H9 (cell line): Measurements from ENCODE around the gene ALMS1. TPM values are rescaled to one million over a fixed set of nuclear protein-coding genes. Genes with fewer than 3 reads are reported as not detected.

ENCODE experiments used
- DNase-seq: peaks from one replicate; pipeline ENCODE4 v3.0.0-alpha.2; 2017
- H2AFZ ChIP-seq: one replicate; pipeline ENCODE4 v1.6.1; 2013; ENCODE audit warnings: mild to moderate bottlenecking, low read length, control low read depth, moderate library complexity
- H2AK5ac ChIP-seq: 2 replicates; pipeline ENCODE4 v1.6.1; 2013; ENCODE audit warnings: low read length, control low read depth, mixed read lengths; ENCODE audit not compliant: insufficient read length
- H2BK120ac ChIP-seq: one replicate; pipeline ENCODE4 v1.6.1; 2013; ENCODE audit warnings: low read depth, mild to moderate bottlenecking, low read length, control low read depth, inconsistent platforms; ENCODE audit not compliant: poor library complexity, severe bottlenecking
- H2BK12ac ChIP-seq: 2 replicates; pipeline ENCODE4 v1.6.1; 2013; ENCODE audit warnings: low read length, control low read depth, mixed read lengths, low read depth; ENCODE audit not compliant: insufficient read length
- H2BK15ac ChIP-seq: 2 replicates; pipeline ENCODE4 v1.6.1; 2013; ENCODE audit warnings: low read depth, low read length, control low read depth
- H2BK20ac ChIP-seq: one replicate; pipeline ENCODE4 v1.6.1; 2013; ENCODE audit warnings: low read depth, mild to moderate bottlenecking, low read length, control low read depth, inconsistent platforms; ENCODE audit not compliant: poor library complexity, severe bottlenecking
- H2BK5ac ChIP-seq: 2 replicates; pipeline ENCODE4 v1.6.1; 2013; ENCODE audit warnings: low read length, control low read depth, mixed read lengths; ENCODE audit not compliant: insufficient read length
- H3K14ac ChIP-seq: 2 replicates; pipeline ENCODE4 v1.6.1; 2013; ENCODE audit warnings: low read length, control low read depth; ENCODE audit not compliant: insufficient read depth
- H3K18ac ChIP-seq: 2 replicates; pipeline ENCODE4 v1.6.1; 2013; ENCODE audit warnings: low read depth, mild to moderate bottlenecking, mixed read lengths, low read length, control low read depth; ENCODE audit not compliant: insufficient read length
- H3K23ac ChIP-seq: 2 replicates; pipeline ENCODE4 v1.6.1; 2013; ENCODE audit warnings: low read length, control low read depth, mixed read lengths, low read depth; ENCODE audit not compliant: insufficient read length
- H3K23me2 ChIP-seq: 2 replicates; pipeline ENCODE4 v1.6.1; 2013; ENCODE audit warnings: low read depth, mild to moderate bottlenecking, mixed read lengths, low read length, control low read depth; ENCODE audit not compliant: insufficient read length, poor library complexity, severe bottlenecking
- H3K27ac ChIP-seq: 2 replicates; pipeline ENCODE4 v1.5.1; 2013; ENCODE audit warnings: low read length, control low read depth, mixed read lengths, low read depth; ENCODE audit not compliant: insufficient read length
- H3K27me3 ChIP-seq: 2 replicates; pipeline ENCODE4 v1.6.1; 2013; ENCODE audit warnings: low read length, control low read depth, inconsistent platforms; ENCODE audit not compliant: insufficient read depth
- H3K4ac ChIP-seq: 2 replicates; pipeline ENCODE4 v1.6.1; 2013; ENCODE audit warnings: low read depth, mild to moderate bottlenecking, control low read depth, inconsistent platforms, low read length, moderate library complexity
- H3K4me1 ChIP-seq: 2 replicates; pipeline ENCODE4 v1.6.1; 2013; ENCODE audit warnings: low read length, control low read depth, inconsistent platforms; ENCODE audit not compliant: insufficient read depth
- H3K4me2 ChIP-seq: 2 replicates; pipeline ENCODE4 v1.6.1; 2013; ENCODE audit warnings: low read length, control low read depth, mixed read lengths; ENCODE audit not compliant: insufficient read length, insufficient read depth
- H3K56ac ChIP-seq: 2 replicates; pipeline ENCODE4 v1.6.1; 2013; ENCODE audit warnings: low read depth, mild to moderate bottlenecking, mixed read lengths, low read length, control low read depth; ENCODE audit not compliant: insufficient read length
- H3K79me1 ChIP-seq: 2 replicates; pipeline ENCODE4 v1.6.1; 2013; ENCODE audit warnings: low read depth, mild to moderate bottlenecking, moderate library complexity, low read length, control low read depth, inconsistent platforms; ENCODE audit not compliant: insufficient read depth, poor library complexity, severe bottlenecking
- H3K79me2 ChIP-seq: 2 replicates; pipeline ENCODE4 v1.6.1; 2013; ENCODE audit warnings: low read length, control low read depth, inconsistent platforms; ENCODE audit not compliant: insufficient read depth
- H3K9ac ChIP-seq: 2 replicates; pipeline ENCODE4 v1.6.1; 2013; ENCODE audit warnings: low read length, control low read depth, mixed read lengths; ENCODE audit not compliant: insufficient read length; ENCODE audit errors: extremely low read depth
- H3K9me3 ChIP-seq: one replicate; pipeline ENCODE4 v1.6.1; 2013; ENCODE audit warnings: low read depth, low read length, inconsistent platforms; ENCODE audit not compliant: control insufficient read depth
- H3T11ph ChIP-seq: one replicate; pipeline ENCODE4 v1.6.1; 2013; ENCODE audit warnings: mild to moderate bottlenecking, low read length, control low read depth, inconsistent platforms
- H4K20me1 ChIP-seq: one replicate; pipeline ENCODE4 v1.6.1; 2013; ENCODE audit not compliant: control insufficient read depth, insufficient read length, insufficient read depth
- H4K5ac ChIP-seq: 2 replicates; pipeline ENCODE4 v1.6.1; 2013; ENCODE audit warnings: low read depth, mild to moderate bottlenecking, mixed read lengths, low read length, control low read depth; ENCODE audit not compliant: insufficient read length
- H4K8ac ChIP-seq: replicated peaks from 2 replicates; pipeline ENCODE4 v1.6.1; 2013; ENCODE audit warnings: low read length, control low read depth, mixed read lengths, low read depth; ENCODE audit not compliant: insufficient read length
- H4K91ac ChIP-seq: 2 replicates; pipeline ENCODE4 v1.6.1; 2013; ENCODE audit warnings: low read depth, mild to moderate bottlenecking, moderate library complexity, mixed read lengths, low read length, control low read depth; ENCODE audit not compliant: insufficient read length
- H3K27ac Mint-ChIP-seq, 3 experiments: 2 replicates in 2 of 3; 3 replicates in 1 of 3; pipeline ENCODE4 v1.8.0; 2020 to 2021; ENCODE audit warnings: mixed read lengths in 3 of 3, mild to moderate bottlenecking in 1 of 3, moderate library complexity in 1 of 3
- H3K27me3 Mint-ChIP-seq: 2 replicates; pipeline ENCODE4 v1.8.0; 2021; ENCODE audit warnings: low read depth, mild to moderate bottlenecking, moderate library complexity, mixed read lengths
- H3K36me3 Mint-ChIP-seq, 3 experiments: 2 replicates in 2 of 3; 3 replicates in 1 of 3; pipeline ENCODE4 v1.8.0; 2020 to 2021; ENCODE audit warnings: low read depth in 3 of 3, mixed read lengths in 3 of 3; ENCODE audit not compliant: insufficient read depth in 1 of 3
- H3K4me1 Mint-ChIP-seq, 2 experiments: 2 replicates each; pipeline ENCODE4 v1.8.0; 2020; ENCODE audit warnings: mixed read lengths in 2 of 2
- H3K4me3 Mint-ChIP-seq, 2 experiments: 2 replicates in 1 of 2; 3 replicates in 1 of 2; pipeline ENCODE4 v1.8.0; 2020 to 2021; ENCODE audit warnings: mild to moderate bottlenecking in 2 of 2, mixed read lengths in 2 of 2, moderate library complexity in 1 of 2
- H3K9me3 Mint-ChIP-seq, 2 experiments: 2 replicates in 1 of 2; 3 replicates in 1 of 2; pipeline ENCODE4 v1.8.0; 2020; ENCODE audit warnings: mild to moderate bottlenecking in 2 of 2, mixed read lengths in 2 of 2, moderate library complexity in 1 of 2
- CTCF ChIP-seq: fragments of 200-600 bp; sonication (generic); conservative IDR thresholded peaks from 3 replicates; pipeline ENCODE4 v1.8.0; 2021; ENCODE audit warnings: antibody characterized with exemption, mild to moderate bottlenecking
- WGBS: extraction: QIAGEN DNeasy Blood & Tissue Kit; methylation state at CpG from one replicate; pipeline ENCODE4 v1.1.7; 2013; ENCODE audit warnings: missing lambda C conversion rate, low lambda C conversion rate, mixed read lengths; ENCODE audit not compliant: insufficient read length; ENCODE audit errors: extremely low coverage; 5-methylcytosine and 5-hydroxymethylcytosine counted together
- total RNA-seq: library from RNA; stranded (reverse); gene quantifications from 2 replicates; pipeline ENCODE4 v1.2.1, GENCODE V29; 2021

The ALMS1 gene
- total RNA-seq, 1 experiment from 2014 or later: 36.2 TPM

- Histone ChIP-seq H3K23ac (no peak overlapping the region), H3K27me3 (no peaks in the 10 kb centered on the region; the same call in 1 of the 2 replicates)
- WGBS: no CpG with 5 or more reads among the region's 1 CpG
Measured at GRCh38 chr2:73374269-73374668, 11.4 kb upstream of the ALMS1 start.

More at GRCh38 chr2:73374269-73374668, 11.4 kb upstream of the ALMS1 start:
- Mint-ChIP-seq H3K36me3 (no peaks in the 10 kb centered on the region), H3K27me3 (peaks cover 40% of the 10 kb centered on the region), H3K4me3 (no peak overlapping the region), H3K27ac (peak overlapping the region in 1 of 3 experiments; percentile 13; a peak in 1 of 7 replicates), H3K4me1 (peaks cover 3 to 6% of the 10 kb centered on the region in 2 experiments; a peak in 3 of 4 replicates), H3K9me3 (no peaks in the 10 kb centered on the region)
- H3K23me2 ChIP-seq: no peaks in the 10 kb centered on the region
- no peak overlapping the region for H2AFZ ChIP-seq
- no peak overlapping the region for H3K14ac ChIP-seq
- H3K4me2 ChIP-seq: no peak overlapping the region
- H3K56ac ChIP-seq: no peak overlapping the region
- TF ChIP-seq CTCF: no peak
- no peak overlapping the region for H2BK20ac ChIP-seq
- no peak overlapping the region for H3T11ph ChIP-seq
- no peak overlapping the region for H4K8ac ChIP-seq
- no peak overlapping the region for H4K91ac ChIP-seq
- H2AK5ac ChIP-seq: no peak overlapping the region
- no peaks in the 10 kb centered on the region for H3K79me1 ChIP-seq
- H4K20me1 ChIP-seq: no peaks in the 10 kb centered on the region
- no peak overlapping the region for H2BK120ac ChIP-seq
- no peak for DNase-seq
- H3K4ac ChIP-seq: no peak overlapping the region
- no peaks in the 10 kb centered on the region for H3K4me1 ChIP-seq
- H2BK5ac ChIP-seq: no peak overlapping the region
- H4K5ac ChIP-seq: no peak overlapping the region
- H3K27ac ChIP-seq: no peak overlapping the region
- H3K18ac ChIP-seq: no peak overlapping the region
- H2BK15ac ChIP-seq: no peak overlapping the region
- H3K9me3 ChIP-seq: no peaks in the 10 kb centered on the region
- H3K9ac ChIP-seq: no peak overlapping the region
- no peak overlapping the region for H2BK12ac ChIP-seq
- H3K79me2 ChIP-seq: no peaks in the 10 kb centered on the region
